NCI-H510A treated with DMSO at 0.1 percent for 48 hours (cell line): ENCODE data around the gene WHRN.

Experiments used
- DNase-seq: peaks from one replicate; lab custom pipeline; 2025; lab: John Stamatoyannopoulos, UW

The WHRN gene

GRCh38 chr9:114491430-114492003 is 13.8 kb downstream of the WHRN start:
- DNase-seq = no peak

DNA sequence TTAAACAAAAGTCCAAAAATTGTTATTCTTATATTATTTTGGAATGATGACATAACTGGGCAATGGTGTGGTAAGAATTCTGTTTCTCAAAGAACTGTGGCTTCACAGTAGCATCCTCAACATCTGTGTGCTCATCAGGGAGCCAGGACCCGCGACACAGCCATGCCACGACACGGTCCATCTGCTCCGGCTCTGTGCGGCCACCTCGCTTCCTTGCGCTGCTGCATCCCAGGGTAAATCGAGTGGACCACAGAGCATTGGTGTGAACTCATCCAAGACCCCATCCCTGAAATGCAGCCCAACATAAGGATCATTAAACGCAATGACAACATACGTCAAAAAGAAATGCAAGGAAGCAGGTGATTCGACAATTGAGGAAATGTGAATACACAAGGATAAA is 15.3 kb downstream of the WHRN start:
- DNase-seq = no peak

- DNase-seq = peak; percentile 58
Measured at GRCh38 chr9:114488398-114489129, 16.7 kb downstream of the WHRN start.

GRCh38 chr9:114487607-114488300 is 17.5 kb downstream of the WHRN start:
- peak; percentile 69 for DNase-seq

- no peak for DNase-seq
Measured at GRCh38 chr9:114486205-114486963, 18.9 kb downstream of the WHRN start.

- DNase-seq = no peak
Measured at GRCh38 chr9:114484854-114485443, 20.3 kb downstream of the WHRN start.

DNA sequence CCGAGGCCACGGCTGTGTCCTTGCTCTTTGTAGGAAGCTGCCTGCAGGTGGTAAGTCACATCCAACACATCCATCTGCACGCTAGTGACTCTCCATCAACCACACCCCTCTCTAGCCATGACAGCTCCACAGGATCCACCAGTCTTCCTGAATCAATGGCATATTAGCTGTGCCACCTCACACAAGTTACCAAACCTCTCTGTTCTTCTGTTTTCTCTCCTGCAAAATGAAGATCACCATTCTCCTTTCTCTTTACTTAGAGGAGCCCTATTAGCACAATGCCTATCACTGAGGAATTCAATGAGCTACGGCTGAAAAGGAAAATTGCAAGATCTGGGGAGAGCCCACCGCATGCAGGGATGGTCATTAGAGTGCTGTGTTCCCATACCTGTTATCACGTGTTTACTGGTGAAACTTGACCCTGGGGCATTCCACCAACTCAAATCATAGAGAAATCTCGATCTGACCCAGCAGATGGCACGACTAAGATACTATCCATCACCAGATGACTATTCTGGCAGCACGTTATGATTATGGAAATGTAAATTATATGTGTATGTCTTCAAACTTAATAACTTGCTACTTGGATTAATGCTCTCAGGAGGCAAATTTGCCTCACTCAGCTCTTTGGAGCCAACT is 20.9 kb downstream of the WHRN start:
- DNase-seq = no peak

- DNase-seq = no peak
Measured at GRCh38 chr9:114483499-114483898, 21.8 kb downstream of the WHRN start.

DNA sequence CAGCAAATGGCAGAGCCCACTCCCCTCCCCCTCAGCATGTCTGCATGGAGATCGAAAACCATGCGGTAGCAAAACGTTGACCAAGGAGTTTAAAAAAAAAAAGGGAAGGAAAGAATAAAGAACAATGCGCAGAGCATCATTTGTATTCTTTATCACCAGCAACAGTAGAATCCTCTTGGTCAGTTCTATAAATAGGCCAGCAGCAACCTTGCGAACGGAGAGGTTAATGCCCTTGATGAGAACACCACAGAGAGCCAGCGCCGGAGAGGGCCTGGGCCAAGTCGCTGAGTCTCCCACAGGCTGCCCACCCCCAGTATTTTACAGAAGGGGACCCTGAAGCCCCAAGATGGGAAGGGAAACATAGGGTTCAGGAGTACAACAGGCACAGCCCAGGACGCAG is 22.7 kb downstream of the WHRN start:
- DNase-seq = no peak

DNA sequence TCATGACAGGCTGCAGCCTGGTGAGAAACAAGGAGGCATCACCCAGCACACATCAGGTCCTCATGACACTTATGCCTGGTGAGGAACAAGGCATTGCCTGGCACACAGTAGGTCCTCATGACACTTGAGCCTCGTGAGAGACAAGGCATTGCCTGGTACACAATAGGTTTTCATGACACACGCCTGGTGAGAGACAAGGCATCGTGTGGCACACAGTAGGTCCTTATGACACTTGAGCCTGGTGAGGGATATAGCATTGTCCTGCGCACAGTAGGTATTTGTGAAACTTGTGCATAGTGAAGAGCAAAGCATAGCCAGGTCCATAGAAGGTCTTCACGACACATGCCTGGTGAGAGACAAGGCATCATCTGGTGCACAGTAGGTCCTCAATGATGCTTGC is 23.5 kb downstream of the WHRN start:
- no peak for DNase-seq

DNA sequence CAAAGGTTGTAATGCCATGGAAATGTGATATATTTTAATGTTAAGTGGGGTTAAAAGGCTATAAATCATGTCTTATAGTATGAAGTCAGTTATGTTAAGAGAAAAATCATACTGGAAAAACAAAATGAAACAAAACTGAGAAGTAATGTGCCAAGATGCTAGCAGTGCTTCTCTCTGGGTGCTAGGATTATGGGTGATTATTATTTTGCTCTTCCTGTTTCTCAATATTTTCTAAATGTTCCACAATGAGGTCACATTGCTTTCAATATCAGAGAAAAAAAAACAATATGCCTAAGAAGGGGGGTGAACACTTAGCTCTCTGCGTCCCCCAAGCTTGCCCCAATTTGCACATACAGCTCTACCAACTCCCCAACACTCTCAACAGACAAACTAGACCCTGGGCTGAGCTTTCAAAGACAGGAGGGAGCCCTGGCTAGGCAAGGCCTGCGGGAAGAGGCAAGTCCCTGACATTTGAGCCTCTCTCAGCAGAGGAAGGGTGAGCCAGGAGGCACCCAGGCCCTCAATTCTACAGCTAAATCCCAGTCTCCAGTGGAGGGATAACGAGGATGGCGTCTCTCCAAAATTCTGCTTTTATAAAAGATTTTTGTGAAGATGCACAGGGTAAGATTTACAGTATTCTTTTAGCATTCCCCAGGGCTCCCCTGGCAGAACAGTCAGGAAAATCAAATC is 24.4 kb downstream of the WHRN start:
- no peak for DNase-seq

GRCh38 chr9:114478871-114479270 is 26.4 kb downstream of the WHRN start:
- DNase-seq = no peak

GRCh38 chr9:114478459-114478858 is 26.8 kb downstream of the WHRN start:
- no peak for DNase-seq

- no peak for DNase-seq
Measured at GRCh38 chr9:114477642-114478041, 27.6 kb downstream of the WHRN start.

DNA sequence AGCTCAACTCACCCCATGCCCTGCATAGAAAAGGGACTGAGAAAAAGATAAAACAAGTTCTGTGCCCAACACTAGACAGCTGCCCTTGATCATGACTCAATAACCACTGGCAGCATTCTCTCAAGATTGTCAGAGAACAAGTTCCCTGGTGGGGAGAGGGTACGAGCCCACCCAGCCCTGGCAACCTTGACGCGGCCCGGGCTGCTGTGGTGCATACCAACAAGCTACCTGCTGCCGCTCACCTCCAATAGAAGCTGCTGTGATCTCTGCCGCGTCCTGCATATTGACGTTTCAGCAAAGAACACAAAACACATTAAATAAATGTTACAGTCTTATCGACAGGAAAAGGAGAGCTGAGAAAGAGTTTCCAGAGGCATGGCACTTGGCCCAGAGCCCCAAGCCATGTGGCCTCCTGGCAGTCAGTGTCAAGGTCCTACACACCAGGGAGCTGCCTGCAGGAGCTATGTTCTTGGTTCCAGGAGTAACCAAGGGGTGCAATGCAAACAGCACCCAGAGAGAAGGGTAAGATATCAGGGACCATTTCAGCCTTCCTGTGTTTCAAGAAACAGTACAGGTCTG is 28.3 kb downstream of the WHRN start:
- DNase-seq = no peak

- DNase-seq = no peak
Measured at GRCh38 chr9:114475412-114476135, 29.7 kb downstream of the WHRN start.

DNA sequence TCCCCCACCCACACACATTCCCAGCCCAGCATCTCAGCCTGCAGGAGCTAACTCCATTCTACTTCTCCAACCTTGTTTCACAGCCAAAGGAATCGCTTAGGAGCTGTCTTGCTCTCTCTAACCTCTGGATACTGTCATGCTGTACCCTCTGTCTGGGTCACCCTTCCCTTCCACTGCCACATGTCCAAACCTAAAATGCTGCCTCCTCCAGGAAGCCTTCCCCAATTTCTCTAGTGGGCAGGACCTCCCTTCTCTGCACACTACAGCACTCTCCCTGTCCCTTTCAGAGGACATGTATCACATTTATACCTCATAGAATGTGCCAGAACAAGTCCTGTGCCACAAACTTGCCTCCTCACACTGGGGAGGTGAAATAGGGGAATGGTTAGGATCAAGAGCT is 30.8 kb downstream of the WHRN start:
- no peak for DNase-seq

- DNase-seq = no peak
Measured at GRCh38 chr9:114473447-114473801, 31.8 kb downstream of the WHRN start.

DNA sequence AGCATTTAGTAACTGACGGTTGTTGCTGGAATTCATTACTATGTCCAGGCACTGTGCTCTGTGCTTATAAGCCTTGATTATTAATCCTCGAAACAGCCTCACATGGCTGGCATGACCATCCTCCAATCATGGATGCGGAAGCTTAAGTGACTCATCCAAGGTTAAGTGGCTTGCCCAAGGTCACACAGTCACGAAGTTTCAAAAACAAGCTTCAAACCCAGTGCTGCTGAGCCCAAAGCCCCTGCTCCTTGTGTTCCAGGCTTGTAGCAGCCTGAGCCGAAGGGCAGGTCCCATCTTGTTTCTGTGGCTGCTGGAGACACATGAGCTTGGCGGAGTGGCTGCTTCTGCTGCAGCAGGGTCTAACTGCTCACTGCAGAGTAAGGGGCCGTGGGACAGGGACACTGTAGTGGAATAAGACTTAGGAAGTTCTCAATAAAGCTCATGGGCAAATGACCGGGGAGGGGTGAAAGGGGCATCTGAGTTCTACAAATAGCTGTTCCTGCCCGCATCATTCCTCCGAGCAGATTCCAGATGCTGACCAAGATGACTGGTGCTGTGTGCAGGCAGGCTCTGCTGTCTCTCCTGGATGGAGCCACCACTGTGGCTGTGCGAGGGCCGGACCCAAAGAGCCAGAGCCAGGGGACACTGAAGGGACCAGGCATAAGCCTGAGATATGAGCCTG is 32.4 kb downstream of the WHRN start:
- DNase-seq = no peak

GRCh38 chr9:114471157-114471556 is 34.1 kb downstream of the WHRN start:
- no peak for DNase-seq
